D341Med (cell line): ENCODE data around the gene ATP4A.

Experiments
- DNase-seq: peaks from one replicate; pipeline ENCODE4 v3.0.0; 2012; ENCODE audit warnings: low spot score

The ATP4A gene

DNA sequence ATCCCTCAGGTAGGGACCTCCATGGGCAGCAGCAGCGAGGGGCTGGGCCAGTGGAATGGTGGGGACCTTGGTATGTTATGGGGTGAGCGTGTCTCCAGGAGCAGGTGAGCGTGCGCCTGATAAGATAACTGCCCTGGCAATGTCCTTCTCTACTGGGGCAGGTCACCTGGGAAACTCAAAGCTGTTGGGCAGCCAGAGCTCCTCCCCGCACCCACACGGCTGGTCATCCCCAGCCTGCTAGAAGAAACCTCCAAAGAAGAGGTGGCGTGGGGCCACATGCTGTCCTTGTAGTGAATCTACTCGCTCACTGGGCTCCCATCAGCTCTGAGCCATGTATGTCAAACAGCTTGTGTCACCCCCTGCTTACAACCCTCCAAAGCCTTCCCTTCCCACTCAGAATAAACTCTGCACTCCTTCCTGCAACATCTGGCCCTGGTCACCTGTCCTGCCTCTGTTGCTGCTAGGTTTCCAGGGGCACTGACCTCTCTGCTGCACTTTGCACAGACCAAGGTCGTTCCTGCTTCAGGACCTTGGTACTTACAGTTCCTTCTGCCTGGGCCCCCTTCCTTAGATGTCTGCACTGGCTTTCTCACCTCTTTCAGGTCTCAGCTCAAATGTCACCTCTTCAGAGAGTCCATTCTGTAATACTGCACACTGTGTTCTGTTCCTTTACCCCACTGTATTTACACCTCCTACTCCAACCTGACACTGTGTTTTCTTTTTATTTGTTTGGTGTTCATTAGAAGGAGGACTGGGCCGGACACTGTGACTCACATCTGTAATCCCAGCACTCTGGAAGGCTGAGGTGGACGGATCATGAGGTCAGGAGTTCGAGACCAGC, 1.8 kb upstream of the ATP4A start:
- no peak for DNase-seq

DNA sequence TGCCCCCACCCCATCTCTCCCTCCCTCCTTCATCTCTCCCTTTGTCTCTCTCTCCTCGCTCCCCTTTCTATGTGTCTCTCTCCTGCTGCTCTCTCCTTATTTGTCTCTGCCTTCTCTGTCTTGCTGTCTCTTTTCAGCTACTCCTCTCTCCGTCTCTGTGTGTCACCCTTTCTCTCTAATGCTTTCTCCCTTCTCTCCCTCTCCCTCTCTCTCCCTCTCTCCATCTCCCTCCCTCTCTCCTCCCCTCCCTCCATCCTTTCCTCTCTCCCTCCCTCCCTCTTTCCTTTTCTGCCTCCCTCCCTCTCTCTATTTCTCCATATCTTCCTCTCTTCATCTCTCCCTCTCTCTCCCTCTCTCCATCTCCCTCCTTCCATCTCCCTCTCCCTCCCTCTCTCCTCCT, 682 bp downstream of the ATP4A start:
- no peak for DNase-seq

DNA sequence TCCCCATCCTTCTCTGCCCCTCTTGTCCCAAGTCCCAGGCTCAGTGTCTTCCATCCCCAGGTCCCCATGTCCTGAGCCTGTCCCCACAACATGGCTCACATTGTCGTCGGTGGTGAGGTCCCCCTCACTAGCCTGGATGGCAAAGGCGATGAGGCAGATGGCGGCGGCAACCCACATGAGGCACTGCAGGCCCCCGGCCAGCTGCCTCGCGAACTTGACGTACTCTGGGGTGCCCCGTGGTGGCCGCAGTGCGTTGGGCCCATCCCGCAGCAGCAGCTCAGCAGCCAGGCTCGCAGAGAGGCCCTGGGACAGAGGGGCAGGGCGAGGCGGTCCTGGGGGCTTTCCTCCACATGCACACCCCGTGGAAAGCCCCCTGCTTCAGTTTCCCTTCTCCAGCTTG, 1.1 kb downstream of the ATP4A start:
- no peak for DNase-seq

- DNase-seq, result no peak
Observed at GRCh38 chr19:35561436-35561835, 2.0 kb downstream of the ATP4A start.

GRCh38 chr19:35560677-35561076, 2.8 kb downstream of the ATP4A start:
- no peak for DNase-seq

DNA sequence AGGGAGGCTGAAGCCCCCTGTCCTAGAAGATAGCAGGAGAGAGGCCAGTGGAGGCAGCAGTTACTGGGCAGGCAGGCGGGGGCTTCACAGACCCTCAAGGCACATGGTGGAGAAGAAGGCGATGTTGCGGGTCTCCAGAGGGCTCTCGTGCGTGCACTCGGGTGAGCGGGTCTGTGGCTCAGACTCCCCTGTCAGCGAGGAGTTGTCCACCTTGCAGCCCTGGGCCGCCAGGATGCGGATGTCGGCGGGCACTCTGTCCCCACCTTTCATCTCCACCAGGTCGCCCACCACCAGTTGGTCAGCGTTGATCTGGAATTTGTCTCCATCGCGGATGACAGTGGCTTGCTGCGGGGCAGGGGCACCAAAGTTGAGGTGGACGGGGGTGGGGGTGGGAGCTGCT, 3.2 kb downstream of the ATP4A start:
- DNase-seq, result no peak

- DNase-seq, result no peak
Observed at GRCh38 chr19:35559781-35560180, 3.7 kb downstream of the ATP4A start.

- no peak for DNase-seq
Observed at GRCh38 chr19:35559281-35559659, 4.2 kb downstream of the ATP4A start.

- no peak for DNase-seq
Observed at GRCh38 chr19:35558400-35559280, 4.8 kb downstream of the ATP4A start.

DNA sequence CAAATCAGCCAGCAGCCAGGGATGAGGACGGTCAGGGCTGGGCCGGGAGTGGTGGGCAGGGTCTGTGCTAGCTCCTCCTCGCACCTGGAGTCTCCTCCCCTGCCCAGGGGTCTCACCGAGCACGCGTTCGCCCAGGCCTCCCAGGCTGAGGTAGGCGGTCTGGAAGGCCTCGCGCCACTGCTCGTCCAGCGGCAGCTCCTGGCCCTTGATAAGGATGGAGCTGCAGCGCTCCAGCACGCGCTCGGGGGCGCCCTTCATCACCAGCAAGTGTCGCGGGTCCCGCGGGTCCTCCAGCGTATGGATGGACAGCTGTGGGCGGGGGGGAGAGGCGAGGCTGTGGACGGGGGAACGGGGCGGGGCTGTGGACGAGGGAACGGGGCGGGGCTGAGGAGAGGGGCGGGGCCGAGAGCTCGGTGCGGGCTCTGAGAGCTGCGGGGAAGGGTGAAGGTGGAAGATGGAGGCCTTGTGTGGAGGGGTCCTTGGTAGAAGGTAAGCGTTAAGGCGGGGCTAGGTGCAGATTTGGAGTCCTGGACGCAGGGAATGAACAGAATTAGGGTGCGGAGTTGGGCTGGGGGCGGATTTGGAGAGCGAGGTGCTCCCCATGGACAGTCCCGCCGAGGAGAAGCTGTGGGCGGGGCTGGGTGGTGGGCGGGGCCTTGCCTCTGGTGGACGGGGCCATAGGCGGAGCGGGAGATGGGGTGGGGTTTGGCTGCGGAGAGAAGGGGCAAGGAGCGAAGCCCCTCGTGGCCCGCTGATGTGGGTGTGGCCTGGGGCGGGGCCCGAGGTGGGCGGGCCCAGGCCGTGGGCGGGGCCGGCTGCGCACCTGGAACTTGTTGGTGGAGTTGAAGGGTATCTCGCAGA, 5.7 kb downstream of the ATP4A start:
- peak; percentile 92 for DNase-seq

GRCh38 chr19:35556846-35557538, 6.5 kb downstream of the ATP4A start:
- no peak for DNase-seq

- no peak for DNase-seq
Observed at GRCh38 chr19:35556025-35556590, 7.3 kb downstream of the ATP4A start.

GRCh38 chr19:35555301-35556005, 8.0 kb downstream of the ATP4A start:
- DNase-seq, result no peak

- no peak for DNase-seq
Observed at GRCh38 chr19:35554076-35554475, 9.4 kb downstream of the ATP4A start.

- no peak for DNase-seq
Observed at GRCh38 chr19:35553385-35554000, 10.0 kb downstream of the ATP4A start.

GRCh38 chr19:35552534-35553384, 10.7 kb downstream of the ATP4A start:
- DNase-seq, result no peak

DNA sequence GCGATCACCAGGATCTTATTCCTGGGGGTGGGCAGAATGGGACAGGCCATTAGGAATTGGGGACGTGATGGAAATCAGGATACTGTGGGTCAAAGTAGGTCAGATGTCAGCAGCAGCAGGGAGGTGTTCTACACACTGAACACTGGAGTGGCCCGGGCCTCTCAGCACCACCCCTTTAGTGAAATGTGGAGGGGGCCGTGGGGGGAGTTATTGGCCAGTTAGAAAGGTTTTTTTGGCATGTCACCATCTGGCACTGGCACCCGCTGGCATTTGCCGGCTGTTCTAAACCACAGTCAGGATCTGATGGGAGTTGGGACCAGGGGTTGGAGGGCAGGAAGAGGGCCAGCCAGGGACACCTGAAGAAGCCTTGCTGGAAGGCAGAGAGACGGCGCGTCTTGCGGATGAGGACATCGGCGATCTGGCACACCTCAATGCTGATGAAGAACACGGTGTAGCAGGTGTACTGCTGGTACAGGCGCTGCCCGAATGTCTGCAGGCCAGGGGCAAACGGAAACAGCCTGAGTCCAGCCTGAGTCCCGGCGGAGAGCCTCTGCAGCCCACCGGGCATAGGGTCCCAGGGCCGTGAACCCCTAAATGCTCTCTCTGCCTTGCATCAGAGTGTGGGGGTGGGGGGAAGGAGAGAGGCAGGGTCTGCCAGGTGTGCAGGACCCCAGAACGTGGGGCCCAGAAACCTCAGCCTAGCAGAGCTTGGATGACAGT, 12.2 kb downstream of the ATP4A start:
- DNase-seq, result no peak

- no peak for DNase-seq
Observed at GRCh38 chr19:35549879-35550523, 13.5 kb downstream of the ATP4A start.
